GM12891 (cell line): ENCODE data around the gene TSPAN7.

Experiments used
- DNase-seq: peaks from one replicate; pipeline ENCODE4 v3.0.0; 2011; ENCODE audit warnings: low spot score; ENCODE audit not compliant: insufficient read length
- FAIRE-seq: peaks from 2 replicates; lab custom pipeline; 2011; peaks lifted over from hg19 to GRCh38; lab: Jason Lieb, UNC
- PAX5 ChIP-seq: IDR thresholded peaks from 2 replicates; pipeline ENCODE4 v1.6.1; 2011; ENCODE audit warnings: low read length, moderate library complexity, mild to moderate bottlenecking; ENCODE audit not compliant: insufficient read depth, severe bottlenecking
- POLR2A ChIP-seq: IDR thresholded peaks from 2 replicates; pipeline ENCODE4 v1.6.1; 2011; ENCODE audit warnings: low read depth, low read length, control low read depth
- POLR2AphosphoS5 ChIP-seq: IDR thresholded peaks from 2 replicates; pipeline ENCODE4 v1.6.1; 2011; ENCODE audit warnings: low read depth, low read length, control low read depth
- POU2F2 ChIP-seq: IDR thresholded peaks from 2 replicates; pipeline ENCODE4 v1.6.1; 2011; ENCODE audit warnings: low read depth, mild to moderate bottlenecking, control low read depth, low read length, moderate library complexity
- SPI1 ChIP-seq: IDR thresholded peaks from 2 replicates; pipeline ENCODE4 v1.6.1; 2011; ENCODE audit warnings: low read depth, low read length, control low read depth
- TAF1 ChIP-seq: IDR thresholded peaks from 2 replicates; pipeline ENCODE4 v1.6.1; 2011; ENCODE audit warnings: low read depth, low read length, control low read depth

The TSPAN7 gene

GRCh38 chrX:38610849-38611248, 49.5 kb downstream of the TSPAN7 start:
- TF ChIP-seq POLR2AphosphoS5 (no peak), TAF1 (no peak), POU2F2 (no peak), SPI1 (no peak), PAX5 (no peak), POLR2A (no peak)
- FAIRE-seq, result no peak
- DNase-seq, result no peak

DNA sequence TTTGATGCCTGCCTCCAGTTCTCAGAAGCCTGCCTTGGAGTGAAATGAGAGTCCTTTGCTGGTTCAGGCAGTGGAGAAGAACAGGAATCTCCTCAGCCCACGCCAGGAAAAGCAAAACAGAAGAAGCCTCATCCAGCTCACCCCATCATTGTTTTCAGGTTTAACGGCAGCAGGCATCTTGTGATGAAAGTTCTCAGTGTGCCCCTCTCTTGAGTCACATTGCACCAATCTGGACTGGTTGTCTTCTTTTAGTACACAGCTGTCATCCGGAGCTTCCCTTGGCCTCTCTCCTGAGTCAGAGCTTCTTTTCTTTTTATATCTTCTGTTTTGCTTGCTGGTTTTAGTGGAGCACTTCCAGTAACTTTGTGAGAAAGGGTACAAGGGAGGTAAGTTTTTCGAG, 50.9 kb downstream of the TSPAN7 start:
- DNase-seq, result no peak
- FAIRE-seq, result no peak

DNA sequence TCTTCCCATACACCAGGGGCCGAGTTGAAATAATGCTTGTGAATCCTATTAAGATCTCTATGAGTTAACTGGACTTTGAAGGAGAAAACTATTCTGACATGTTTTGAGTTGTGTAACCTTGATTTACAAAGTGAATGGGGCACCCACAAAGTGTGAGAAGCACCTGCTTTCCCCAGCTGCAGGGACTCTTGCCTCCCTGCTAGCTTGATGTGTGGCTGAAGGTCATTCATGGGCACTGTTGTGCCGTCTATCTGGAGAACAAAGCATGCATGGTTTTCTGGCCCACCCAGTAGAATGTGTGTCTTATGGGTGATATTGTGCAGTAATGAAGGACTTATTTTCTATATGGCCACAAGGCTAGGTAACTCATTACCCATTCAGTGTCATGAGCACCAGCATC, 53.1 kb downstream of the TSPAN7 start:
- FAIRE-seq, result no peak
- TF ChIP-seq PAX5, result no peak
- no peak for TF ChIP-seq SPI1
- TF ChIP-seq POLR2AphosphoS5, result no peak
- TF ChIP-seq POU2F2, result no peak
- TF ChIP-seq POLR2A, result no peak
- no peak for TF ChIP-seq TAF1

More for the DNA sequence above, 50.9 kb downstream of the TSPAN7 start:
- no peak for TF ChIP-seq TAF1
- TF ChIP-seq PAX5, result no peak
- TF ChIP-seq POLR2A, result no peak
- TF ChIP-seq SPI1, result no peak
- no peak for TF ChIP-seq POU2F2
- no peak for TF ChIP-seq POLR2AphosphoS5

GRCh38 chrX:38616904-38617303, 55.6 kb downstream of the TSPAN7 start:
- no peak for FAIRE-seq
- no peak for DNase-seq
- TF ChIP-seq TAF1, result no peak
- no peak for TF ChIP-seq PAX5
- TF ChIP-seq POU2F2, result no peak
- no peak for TF ChIP-seq POLR2AphosphoS5
- TF ChIP-seq SPI1, result no peak
- TF ChIP-seq POLR2A, result no peak

More for the DNA sequence above, 53.1 kb downstream of the TSPAN7 start:
- no peak for DNase-seq

DNA sequence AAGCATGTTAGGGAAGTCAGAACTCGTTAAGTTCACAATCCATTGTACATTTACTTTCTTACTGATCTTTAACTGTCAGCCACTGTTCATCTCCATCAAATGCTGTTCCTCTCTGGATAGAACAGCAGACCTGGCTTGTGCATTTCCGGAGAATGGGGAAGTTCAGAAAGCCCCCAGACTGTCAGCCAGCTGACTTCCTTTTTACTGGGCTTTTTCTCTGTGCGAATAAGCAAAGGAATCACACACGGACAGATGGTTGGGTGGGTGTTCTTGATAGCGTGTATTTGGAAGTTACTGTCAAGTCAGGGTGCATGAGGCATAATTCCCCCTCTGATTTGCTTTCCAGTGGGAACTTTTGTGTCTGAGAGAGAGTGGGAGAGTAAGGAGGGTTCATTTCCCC, 56.8 kb downstream of the TSPAN7 start:
- DNase-seq, result no peak
- FAIRE-seq, result no peak
- TF ChIP-seq PAX5, result no peak
- no peak for TF ChIP-seq POU2F2
- TF ChIP-seq POLR2A, result no peak
- no peak for TF ChIP-seq SPI1
- no peak for TF ChIP-seq POLR2AphosphoS5
- no peak for TF ChIP-seq TAF1

- no peak for DNase-seq
- no peak for FAIRE-seq
- no peak for TF ChIP-seq POLR2A
- no peak for TF ChIP-seq TAF1
- no peak for TF ChIP-seq PAX5
- TF ChIP-seq SPI1, result no peak
- TF ChIP-seq POU2F2, result no peak
- TF ChIP-seq POLR2AphosphoS5, result no peak
Observed at GRCh38 chrX:38620623-38621022, 59.3 kb downstream of the TSPAN7 start.

DNA sequence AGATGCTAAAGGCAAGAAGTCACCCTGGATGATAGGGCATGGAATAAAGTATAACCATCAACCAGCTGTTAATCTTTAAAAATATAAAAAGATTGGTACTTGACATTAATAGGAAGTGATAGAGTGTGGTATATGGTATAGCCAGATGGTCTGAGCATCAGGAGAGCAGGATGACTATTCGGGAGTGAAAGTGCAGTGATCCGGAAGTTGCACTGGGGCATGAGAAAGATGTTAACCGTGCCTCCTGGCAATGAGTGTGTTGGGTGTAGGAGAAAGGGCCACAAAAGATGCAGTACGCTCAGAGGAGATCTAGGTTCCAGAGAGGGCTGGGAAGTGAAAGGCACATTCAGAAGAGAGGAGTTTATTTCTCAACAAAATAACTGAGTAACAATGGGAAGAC, 65.0 kb downstream of the TSPAN7 start:
- FAIRE-seq (no peak), DNase-seq (no peak)
- TF ChIP-seq POLR2A, result no peak
- no peak for TF ChIP-seq POLR2AphosphoS5
- no peak for TF ChIP-seq PAX5
- TF ChIP-seq TAF1, result no peak
- TF ChIP-seq SPI1, result no peak
- no peak for TF ChIP-seq POU2F2

DNA sequence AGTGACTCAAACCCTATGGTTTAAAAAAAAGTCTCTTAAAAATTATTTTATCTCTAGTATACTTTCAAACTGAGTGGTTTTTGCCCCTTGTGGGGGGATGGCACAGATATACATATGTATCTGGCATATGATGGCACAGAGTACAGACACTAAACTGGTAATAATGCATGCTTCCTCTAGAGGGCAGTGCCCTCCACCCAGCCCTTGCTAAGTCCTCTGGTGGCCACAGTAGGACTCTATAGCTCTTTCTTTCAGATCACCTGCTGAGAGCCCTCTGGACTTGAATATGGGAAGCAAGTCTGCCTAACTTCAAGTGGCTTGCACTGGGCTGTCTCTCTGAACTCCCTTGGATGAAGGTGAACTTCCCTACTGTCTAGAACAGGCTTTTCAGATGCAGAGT, 66.3 kb downstream of the TSPAN7 start:
- DNase-seq, result no peak
- FAIRE-seq, result peak; percentile 91

GRCh38 chrX:38628587-38628986, 67.2 kb downstream of the TSPAN7 start:
- TF ChIP-seq TAF1 (no peak), SPI1 (no peak), POU2F2 (no peak), PAX5 (no peak), POLR2AphosphoS5 (no peak), POLR2A (no peak)
- no peak for DNase-seq
- FAIRE-seq, result no peak

More for the DNA sequence above, 66.3 kb downstream of the TSPAN7 start:
- TF ChIP-seq POLR2AphosphoS5 (no peak), TAF1 (no peak), SPI1 (no peak), POLR2A (no peak), PAX5 (no peak), POU2F2 (no peak)

DNA sequence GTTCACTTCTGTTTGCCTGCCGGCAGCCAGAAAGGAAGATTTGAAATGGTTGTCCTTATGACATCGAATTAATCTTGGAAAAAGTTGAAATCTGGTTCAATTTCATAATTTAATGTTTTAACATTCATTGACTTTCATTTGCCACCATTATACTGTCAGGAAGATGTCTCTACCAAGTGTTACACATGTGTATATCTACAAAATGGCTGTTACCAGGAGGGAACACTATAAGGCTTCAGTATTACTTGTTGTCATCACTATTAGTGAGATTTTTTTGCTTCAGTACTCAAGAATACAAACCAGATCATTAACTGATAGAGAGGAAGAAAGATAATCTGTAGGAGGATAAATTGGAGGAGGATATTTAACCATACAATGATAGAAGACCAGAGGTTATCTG, 71.2 kb downstream of the TSPAN7 start:
- DNase-seq (no peak), FAIRE-seq (peak; percentile 35)
- TF ChIP-seq PAX5 (no peak), SPI1 (no peak)

DNA sequence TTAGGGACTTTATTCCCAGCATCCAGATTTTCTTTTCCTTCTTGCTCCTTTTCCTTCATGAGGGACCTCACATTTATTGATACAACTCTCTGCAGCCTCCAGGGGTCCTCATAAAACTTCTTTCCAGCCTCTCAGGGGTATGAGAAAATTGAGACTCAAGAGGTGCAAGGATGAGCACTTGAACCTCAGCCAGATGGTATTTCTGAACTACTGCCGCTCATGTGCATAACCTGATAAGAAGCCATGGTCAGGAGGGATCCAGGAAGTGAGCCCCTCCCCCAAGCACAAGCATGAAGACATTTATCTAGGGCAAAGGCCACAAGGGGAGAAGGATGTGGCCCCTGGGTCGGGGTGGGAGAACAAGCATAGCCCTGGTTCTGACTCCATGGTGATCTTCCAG, 73.3 kb downstream of the TSPAN7 start:
- DNase-seq, result no peak
- no peak for FAIRE-seq
- TF ChIP-seq POLR2AphosphoS5 (no peak), PAX5 (no peak), SPI1 (no peak), TAF1 (no peak), POLR2A (no peak), POU2F2 (no peak)
